ENCODE results near the gene GSE1.
"Not testable (repeated sequence)": the region's sequence is repeated elsewhere in the genome, so short reads cannot be mapped to it uniquely, and the experiment has no call there.

The GSE1 gene

DNA sequence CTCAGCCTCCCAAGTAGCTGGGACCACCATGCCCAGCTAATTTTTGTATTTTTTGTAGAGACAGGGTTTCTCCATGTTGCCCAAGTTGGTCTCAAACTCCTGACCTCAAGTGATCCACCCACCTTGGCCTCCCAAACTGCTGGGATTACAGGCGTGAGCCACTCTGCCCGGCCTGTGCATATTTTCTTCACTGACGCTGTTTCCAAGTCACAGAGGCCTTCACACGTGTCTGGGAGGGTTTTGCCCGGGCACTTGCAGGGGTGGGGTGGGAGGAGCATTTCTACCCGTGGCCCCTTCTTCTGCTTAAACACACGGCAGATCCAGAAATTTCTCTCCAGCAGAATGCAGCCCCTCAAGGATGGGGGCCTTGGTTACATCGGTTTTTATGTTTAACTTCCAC is 20.8 kb upstream of the GSE1 start:
- not testable (repeated sequence) for DNase-seq

DNA sequence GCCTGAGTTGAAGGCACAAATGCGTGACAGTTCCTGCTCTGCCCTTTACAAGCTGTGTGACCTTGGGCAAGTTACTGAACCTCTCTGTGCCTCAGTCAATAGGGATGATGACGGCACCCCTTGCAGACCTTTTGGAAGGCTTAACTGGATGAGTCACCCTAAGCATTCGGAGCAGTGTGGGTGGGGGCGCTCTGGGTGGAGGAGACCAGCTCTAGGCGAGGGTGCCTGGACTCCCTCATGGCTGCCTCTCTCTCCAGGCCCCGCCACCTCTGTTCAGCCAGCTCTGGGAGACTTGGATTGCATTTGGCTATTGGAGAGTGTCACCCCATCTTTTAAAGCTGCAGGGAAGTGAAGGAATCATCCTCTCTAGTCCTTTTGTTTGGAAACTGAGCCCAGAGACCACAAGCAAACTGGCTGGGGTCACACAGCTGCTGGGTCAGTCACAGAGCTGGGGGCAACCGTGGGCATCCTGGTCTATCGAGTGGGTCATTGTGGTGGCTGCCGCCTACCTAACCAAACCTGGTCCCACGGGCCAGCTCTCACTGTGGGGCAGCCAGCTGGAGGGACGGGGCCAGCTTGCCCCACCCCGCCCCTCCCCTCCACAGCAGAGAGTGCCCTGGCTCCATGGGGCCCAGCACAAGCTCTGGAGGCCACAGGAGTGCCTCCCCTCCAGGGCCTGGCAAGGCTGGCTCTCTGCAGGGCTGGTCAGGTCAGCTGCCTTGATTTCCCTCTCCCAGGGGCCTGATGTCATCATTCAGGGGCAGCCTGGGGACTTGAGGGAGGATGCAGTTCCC is 20.2 kb upstream of the GSE1 start:
- DNase-seq: no peak

DNA sequence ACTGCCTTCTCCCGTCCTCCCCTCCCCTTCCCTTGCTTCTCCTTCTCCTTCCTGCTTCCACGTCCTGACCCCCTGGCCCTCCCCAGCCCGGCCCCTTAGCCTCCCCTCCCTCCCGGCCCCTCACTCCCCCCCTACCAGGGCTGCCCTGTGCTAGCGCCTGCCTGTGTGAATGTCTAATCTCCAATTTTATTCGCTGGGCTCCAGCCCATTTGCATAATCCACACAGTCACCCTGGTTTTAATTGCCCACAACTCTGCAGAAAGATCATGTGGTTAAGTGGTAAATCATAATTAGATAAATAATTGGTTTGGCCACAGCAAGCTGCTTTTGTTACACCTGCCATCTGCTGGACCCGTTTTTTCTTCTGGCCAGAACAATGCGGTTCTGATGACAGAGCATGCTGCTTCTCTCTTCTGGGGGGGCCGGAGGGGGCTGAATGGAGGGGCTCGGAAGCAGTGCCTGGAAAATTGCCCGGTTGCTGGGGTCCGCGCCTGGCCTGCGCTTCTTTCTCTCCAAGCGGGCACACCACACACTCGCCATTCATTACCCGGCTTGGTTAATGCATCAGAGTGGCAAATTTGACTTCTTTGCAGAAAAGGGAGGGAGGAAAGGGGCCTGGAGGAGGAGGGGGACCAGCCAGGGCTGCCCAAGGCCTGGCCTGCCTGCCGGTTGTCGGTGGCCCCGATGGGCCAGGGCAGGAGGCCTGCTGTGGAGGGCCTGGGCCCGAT is 19.5 kb upstream of the GSE1 start:
- peak; percentile 64 for DNase-seq

DNA sequence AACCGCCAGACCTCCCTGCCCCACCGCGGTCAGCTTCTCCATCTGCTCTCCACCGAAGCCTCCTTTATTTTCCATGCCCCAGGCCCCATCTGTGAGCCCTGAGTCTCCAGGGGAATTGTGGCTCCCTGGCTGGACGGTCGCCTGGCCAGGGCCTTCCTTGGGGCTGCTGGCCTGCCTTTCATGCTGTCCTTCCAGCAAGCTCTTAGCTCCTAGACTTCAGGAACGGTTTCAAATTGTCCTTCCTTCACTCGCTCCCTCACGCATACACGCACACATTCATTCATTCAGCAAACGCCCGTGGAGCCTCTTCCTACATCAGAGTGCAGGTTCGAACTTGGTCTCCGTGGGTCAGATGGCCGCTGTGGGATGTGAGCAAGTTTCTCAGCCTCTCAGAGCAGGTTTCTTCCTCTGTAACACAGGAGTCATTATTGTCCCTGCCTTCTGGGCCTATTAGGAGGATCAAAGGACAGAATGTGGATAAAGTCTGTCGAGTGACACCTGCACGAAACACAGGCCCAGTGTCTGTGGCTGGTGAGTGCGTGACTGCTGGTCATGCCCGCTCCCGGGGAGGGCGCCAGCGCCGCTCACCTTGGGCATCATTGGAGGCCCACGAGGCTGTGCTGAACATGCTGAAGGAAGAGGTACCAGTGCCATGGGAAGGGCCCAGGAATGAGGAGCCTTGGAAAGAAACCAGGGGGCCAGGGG is 18.7 kb upstream of the GSE1 start:
- DNase-seq: no peak

DNA sequence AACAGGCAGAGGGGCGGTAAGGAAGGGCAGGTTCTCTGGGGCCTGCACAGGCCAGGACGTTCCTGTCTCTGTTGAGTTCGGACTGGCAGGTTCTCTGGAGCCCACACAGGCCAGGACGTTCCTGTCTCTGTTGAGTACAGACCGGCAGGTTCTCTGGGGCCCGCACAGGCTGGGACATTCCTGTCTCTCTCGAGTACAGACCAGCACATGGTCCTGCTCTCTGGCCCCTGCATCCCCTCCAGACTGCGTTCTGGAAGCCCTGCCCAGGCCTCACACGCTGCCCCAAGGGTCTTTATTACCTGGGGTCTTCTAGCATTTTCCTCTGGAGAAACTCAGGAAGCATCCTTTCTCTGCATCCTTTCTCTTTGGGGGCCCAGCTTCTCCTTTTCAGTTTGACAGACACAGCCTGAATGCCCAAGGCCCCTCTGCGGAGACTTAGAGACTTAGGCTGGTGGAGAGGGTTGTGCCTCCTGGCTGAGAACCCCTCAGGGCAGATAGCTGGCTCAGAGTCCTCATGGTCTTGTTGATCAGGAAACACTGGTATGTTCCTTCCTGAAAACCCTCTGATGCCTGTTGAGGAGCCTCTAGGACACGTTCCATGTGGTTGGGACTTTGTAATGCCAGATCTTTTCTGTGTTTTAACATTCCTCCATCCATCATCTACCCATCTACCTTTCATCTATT is 18.0 kb upstream of the GSE1 start:
- no peak for DNase-seq

DNA sequence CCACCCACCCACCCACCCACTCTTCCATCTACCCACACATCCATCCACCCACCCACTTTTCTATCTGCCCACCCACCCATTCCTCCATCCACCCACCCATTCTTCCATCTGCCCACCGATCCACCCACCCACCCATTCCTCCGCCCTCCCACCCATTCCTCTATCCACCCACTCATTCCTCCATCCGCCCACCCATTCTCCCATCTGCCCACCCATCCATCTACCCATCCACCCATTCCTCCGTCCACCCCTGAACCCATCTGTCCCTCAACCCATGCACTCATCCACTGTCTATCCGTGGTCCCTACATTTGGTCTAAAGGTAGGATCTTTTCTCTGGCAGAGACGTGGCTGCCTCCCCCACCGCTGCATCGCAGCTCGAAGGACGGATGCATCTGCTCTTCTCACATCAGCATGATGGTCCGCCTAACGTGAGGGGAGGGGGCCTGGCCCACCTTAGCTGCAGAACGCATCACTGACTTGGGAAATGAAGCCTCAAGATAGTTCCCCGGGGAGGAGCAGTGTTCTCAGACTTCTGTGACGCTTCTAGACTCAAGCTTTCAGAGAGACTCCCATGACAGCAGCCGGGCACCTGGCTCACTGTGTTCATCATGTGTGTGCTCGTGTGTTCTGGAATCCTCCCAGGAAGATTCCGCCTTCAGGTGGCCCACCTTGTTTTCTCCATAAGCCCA is 17.2 kb upstream of the GSE1 start:
- DNase-seq: no peak

DNA sequence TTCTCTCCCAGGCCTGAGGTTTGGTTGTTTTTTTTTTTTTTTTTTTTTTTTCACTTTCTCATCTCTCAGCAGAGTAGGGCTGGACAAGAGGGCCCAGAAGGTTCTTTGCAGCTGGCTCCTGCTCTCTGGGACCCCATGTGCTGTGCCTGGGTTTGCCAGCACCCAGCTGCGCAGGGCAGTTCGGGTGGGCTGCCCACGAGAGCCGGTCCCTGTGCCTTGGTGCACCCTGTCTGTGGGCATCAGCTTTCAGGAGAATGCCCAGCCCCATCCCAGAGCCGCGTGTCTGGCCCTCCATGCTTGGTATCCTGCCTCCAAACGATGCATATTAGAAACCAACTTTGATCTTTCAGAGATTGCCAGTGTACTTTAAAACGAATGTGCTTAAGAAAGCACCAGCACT is 15.0 kb upstream of the GSE1 start:
- DNase-seq: no peak

DNA sequence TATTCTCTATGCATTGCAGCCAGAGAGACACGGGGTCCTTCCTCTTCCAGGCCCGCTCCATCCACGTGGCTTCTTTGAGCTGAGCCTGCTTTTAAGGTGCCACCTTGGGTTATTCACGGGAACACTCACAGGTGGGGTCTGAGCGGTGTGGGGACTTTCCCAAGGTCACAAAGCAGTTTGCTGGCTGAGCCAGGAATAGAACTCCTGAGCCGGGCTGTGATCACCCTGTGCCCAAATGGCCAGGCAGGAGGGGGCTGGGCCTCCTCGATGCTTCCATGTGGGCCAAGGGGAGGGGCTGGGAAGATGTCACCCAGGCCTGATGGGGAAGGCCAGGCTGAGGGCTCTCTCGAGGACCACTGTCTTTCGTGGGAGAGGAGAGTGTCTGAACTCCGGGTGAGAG is 13.0 kb upstream of the GSE1 start:
- no peak for DNase-seq

DNA sequence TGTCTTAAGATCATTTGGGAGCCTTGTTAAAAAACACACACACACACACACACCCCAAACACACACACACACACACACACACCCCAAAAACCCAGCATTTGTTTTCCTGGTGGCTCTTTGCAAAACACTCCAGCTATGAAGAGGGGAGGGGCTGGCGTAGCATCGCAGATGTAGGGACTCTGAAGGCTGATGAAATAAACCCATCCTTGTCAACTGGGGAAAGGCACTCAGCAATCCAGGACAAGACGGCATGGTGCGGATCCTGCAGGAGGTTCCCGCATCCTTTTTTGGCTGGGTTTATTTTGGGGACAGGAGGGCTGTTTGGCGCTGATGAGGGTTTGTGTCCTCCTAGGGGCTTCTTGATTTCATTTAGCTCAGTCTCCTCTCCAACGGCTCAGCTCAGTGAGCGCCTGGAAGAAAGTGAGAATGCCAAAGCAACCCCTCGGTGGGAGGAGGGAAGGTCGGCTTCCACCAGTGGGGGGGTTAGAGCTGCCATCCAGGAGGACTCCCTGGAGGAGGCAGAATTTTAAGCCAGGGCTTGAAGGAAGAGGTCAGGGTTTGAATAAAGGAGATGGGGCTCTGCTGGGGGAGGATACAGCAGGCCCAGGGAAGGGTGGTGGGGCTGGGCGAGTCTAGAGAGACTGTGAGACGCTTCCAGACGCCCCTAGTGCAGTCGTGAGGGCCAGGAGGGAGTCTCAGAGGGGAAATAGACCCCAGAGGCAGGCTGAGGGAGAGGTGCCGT is 12.4 kb upstream of the GSE1 start:
- no peak for DNase-seq

DNA sequence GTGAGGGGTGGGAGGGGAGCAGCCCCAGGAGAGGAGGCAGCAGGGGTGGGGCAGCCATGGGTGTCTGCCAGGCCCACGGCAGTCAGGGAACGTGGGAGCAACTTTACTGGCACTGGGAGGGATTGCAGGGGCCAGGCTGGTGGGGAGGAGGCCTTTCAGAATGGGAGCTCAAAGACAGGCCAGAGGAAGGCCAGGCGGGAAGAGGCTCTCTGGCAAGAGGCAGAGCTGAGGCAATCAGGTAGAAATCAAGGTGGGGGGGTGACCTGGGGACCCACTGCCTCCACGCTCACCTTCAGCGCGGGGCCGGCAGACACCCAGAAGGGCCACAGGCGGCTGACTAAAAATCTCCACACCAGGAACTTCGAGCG is 11.9 kb upstream of the GSE1 start:
- DNase-seq: no peak

DNA sequence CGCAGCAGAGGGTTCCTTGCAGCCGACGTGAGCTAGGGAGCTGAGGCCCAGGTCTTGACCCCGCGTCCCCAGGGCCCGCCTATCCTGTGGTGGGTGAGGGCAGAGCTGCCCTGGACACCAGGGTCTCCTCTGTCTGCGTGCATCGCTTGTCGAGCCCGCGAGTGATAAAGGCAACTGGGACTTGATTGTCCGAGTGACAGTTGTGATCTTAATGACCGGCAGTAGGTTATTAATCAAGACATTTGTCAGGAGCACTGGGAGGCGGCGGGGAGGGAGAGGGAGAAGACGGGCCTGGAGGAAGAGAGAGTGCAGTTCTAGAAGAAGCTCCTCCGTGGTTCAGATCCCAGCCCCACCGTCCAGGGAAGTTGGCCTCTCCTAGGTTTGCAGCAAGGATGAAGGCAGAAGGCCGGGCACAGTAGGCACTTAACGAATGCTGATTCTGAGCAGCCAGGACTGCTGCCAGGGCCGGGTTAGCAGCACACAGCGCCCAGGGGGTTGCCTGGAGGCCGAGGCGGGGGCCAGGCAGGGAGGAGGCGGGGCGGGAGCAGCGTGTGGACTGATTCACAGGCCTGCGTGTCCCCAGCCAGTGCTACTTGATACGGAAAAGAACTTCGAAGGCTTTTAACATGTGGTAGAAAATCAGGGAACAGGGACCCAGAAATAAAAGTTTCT is 11.3 kb upstream of the GSE1 start:
- no peak for DNase-seq

DNA sequence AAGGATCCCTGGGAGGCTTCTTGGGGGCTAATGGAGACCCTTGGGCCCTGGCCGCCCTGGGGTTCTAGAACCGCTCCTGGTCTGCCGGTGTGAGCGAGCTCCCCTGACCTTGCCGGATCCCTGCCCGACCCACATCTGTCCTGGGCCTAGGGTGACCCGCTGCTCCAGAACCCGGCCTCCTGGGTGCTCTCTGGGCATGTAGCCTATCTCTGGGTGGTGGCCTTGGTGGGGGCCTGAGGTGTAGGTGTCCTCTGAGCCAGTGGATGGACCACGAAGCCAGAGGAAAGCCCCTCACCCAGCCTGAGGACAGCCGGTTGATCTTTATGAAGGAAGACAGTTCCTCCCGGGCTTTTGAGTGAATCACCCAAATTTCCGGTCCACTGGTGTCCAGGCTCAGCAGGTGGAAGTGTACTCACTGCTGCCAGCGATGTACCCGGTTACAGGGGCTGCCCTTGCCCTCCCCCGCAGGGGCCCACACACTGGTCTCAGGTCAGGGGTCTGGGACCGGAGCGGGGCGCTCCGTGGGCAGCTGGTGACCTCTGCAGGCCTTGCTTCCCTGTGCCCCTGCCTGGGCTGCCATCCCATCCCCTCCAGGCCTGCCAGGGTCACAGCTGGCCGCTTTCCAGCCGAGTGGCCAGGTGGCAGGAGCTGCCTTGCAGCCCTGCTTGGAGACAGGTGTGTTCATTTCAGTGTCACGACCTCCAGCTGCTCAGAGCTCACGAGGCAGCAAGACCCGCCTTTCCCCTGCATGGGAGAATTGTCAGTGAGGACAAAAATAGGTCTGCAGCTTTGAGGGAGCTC is 10.5 kb upstream of the GSE1 start:
- peak; percentile 68 for DNase-seq

DNA sequence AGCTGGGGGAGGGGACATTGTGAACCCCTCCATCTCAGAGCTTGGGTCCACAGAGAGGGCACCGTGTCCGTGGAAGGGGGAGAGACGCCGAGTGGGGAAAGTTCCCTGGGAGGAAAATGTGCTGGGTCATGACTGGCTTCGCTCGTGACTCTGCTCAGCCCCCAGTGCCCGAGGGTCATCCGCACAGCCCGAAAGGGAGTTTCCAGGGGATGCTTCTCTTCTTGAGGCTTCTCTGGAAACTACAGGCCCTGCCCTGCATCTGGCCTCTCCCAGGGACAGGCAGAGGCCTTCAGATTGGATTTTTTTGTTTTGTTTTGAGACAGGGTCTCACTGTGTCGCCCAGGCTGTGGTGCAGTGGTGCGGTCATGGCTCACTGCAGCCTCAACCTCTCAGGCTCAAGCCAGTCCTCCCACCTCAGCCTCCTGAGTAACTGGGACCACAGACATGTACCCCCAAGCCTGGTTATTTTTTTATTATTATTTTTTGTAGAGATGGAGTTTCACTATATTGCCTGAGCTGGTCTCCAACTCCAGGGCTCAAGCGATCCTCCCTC is 9.8 kb upstream of the GSE1 start:
- no peak for DNase-seq

DNA sequence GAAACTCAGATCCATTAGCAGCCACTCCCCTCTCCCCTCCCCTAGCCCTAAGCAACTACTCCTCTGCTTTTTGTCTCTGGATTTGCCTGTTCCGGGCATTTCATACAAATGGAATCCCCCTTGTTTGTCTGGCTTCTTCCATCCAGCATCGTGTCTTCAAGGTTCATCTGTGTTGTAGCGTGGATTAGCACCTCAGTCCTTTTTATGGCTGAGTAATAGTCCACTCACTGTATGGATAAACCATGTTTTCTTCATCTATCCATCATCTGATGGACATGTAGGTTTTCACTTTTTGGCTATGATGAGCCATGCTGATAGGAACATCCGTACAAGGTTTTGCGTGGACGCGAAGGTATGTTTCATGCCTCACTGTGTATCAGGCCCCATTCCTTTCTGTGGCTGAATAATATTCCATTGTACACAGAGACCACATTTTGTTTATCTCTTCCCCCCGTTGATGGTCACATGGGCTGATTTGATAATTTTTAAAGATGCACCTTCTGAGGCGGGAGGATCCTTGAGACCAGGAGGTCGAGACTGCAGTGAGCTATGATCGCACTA is 8.9 kb upstream of the GSE1 start:
- DNase-seq: no peak

DNA sequence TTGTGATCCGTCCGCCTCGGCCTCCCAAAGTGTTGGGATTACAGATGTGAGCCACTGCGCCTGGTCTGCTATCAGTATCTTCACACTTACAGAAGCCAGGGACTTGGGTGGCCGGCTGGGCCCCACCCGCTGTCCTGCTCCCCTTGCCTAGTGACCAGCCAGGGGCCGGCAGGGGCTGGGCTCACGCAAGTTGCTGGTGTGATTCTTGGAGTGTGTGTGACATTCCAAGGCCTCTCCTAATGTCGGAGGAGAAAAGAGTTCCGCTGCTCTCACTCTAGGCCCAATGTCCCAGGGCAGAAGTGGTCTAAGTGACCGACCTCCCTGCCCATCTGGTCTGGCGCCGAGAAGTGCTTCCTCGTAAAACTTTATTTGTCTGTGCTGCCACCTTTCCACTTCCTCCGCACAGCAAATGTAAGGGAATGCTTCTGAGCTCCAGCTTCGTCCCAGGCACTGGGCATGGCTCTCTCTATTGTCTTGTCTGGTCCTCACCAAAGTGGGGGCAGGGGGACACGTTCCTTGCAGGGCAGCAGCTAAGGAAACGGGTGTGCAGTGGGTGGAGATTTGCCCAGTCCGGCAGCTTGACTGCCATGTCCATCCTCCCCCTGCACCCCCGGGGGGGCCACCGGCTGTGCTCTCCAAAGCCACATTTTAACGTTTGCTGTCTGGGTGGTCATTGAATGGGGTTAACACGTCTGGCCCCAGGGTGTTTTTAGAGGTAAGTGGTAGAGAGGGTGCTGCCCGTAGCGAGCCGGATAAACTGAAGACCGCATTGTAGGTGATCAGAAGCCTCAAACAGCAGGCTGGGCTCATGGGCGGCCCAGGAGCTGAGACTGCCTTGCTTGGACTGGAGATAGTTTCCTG is 7.8 kb upstream of the GSE1 start:
- DNase-seq: no peak

DNA sequence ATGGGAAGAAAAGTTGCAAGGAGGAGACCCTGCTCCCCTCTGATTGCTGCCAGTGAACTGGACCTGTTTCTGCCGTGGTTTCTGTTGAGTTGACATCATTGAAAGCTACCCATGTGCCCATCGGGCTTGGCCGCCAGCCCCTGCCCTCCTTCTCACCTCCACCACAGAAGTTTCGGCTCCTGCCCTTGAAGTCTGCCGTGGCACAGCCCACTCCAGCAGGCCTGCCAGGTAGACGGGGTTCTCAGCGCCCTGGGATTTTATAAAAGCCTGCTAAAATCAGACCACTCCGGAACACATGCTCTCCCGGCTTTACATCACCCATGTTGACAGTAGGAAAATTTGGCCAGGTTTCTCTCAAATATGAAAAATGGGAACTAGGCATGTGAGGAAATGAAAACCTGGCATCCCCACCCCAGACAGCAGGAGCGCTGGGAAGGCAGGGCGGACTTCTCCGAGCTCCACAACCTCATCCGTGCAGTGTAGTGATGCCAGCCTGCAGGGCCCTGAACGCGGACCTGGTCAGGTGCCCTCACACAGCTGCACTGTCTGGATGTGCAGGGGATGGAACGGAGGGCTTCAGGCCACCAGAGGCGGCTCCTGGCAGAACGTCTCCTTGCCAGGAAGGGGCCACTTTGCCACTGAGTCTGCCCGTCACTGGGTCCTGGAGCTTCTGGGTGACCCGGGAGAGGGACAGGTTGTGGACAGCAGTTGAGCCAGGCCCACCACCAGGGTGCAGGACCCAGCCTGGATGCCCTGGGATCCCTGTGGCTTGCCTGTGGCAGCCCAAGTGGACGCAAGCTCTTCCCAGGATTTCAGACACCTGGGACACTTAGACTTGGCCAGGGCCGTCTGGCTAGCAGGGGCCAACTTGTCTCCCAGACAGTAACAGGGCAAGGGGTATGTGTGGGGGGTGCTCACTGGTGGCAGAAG is 6.9 kb upstream of the GSE1 start:
- DNase-seq: no peak

DNA sequence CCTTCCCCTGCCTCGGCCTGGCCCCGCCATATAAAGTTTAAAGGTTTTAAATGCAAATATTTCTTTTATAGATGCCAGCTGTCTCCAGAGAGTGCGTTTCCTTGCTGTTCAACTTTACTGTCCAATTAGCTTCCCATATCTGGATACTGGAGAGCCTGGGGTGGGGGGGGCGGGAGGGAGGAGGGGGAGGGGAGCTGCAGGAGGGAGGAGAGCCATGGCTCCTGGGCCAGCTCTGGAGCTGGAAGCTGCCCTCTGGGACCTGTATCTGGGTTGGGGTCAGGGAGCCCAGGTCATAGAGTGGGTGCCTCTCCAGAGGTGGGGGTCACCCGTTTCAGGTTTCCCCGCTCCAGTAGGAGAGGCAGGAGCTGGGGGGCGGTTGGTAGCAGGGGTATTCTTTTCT is 6.2 kb upstream of the GSE1 start:
- no peak for DNase-seq

DNA sequence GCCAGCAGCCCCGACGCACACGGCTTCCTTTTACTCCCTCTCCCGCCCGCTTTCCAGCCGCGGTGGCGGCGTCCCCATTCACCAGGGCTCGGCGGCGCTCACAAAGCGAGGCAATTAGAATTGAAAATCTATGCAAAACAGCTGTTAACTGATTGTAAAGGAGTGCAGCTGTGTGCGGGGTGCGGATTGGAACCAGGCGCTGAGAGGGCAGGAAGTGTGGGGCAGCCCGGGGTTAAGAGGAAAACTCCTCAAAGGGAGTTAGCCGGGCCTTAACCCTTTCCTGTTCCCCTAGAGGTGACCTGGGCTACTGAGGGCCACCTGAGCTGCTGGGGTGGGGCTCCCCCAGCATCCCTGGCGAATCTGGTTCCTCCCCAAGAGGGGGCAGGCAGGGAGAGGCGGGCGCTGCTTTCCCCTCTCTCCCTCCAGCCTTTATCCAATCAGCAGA is 5.8 kb upstream of the GSE1 start:
- DNase-seq: no peak
